Measurements from ENCODE around the gene PCED1B. TPM values are rescaled to one million over a fixed set of nuclear protein-coding genes. Genes with fewer than 3 reads are reported as not detected.
A peak's percentile ranks its signal among the peaks of the same experiment; 100 is the strongest.

PCED1B gene
- total RNA-seq, 3 donors from 2014 or later, result 1.6 to 6.2 (median 5.1) TPM

DNA sequence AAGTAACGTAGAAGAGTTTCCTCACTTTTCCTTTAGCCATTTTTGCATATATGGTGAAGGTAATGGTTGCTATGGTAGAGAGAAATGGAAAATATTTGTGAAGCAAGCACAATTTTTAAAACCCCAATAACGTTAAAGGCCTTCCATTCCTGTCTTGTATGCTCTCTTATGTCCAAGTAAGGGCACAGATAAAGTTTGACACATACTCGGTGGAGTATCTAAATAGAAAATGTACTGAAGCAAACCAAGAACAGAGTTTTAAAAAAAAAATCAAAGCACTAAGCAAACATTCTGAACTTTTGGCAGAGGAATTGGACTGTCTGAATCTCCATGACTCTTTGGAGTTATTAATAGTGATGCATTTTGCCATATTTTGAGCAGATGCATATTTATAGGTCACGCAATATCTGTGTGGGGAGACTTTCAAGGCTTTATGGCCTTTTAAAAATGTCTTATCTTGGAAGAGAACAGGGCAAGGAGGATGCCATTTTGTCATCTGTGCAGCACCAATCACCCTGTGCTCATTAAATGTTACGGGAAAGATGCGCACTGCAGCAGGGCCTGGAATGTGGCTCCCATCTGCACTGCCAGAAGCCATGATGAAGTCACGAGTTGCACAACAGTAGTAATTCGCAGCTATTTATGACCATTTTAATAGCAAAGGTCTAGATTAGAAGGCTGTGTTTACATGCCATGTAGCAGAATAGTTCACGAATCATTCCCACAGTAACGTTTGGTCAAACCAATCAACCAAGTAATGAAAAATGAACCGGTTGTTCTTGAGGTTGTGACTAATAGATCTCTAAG lies 23.6 kb downstream of the PCED1B start:
- no peak overlapping the region for H3K4me3 ChIP-seq
- no peaks in the 10 kb centered on the region for H3K4me1 ChIP-seq
- H3K27ac ChIP-seq, result no peak overlapping the region
- no peaks in the 10 kb centered on the region for H3K27me3 ChIP-seq
- no peaks in the 10 kb centered on the region for H3K9me3 ChIP-seq
- TF ChIP-seq, protein P1, sequence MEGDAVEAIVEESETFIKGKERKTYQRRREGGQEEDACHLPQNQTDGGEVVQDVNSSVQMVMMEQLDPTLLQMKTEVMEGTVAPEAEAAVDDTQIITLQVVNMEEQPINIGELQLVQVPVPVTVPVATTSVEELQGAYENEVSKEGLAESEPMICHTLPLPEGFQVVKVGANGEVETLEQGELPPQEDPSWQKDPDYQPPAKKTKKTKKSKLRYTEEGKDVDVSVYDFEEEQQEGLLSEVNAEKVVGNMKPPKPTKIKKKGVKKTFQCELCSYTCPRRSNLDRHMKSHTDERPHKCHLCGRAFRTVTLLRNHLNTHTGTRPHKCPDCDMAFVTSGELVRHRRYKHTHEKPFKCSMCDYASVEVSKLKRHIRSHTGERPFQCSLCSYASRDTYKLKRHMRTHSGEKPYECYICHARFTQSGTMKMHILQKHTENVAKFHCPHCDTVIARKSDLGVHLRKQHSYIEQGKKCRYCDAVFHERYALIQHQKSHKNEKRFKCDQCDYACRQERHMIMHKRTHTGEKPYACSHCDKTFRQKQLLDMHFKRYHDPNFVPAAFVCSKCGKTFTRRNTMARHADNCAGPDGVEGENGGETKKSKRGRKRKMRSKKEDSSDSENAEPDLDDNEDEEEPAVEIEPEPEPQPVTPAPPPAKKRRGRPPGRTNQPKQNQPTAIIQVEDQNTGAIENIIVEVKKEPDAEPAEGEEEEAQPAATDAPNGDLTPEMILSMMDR (IDR thresholded peaks at IDR 0.05), result no peak
- peak in 2 of 3 donors; percentile 14 to 21 for TF ChIP-seq POLR2AphosphoS5 (IDR thresholded peaks at IDR 0.05)
- DNase-seq (ENCODE audit: low spot score in 2 of 2), result no peak
- intact Hi-C loops (cut with DNase I; ENCODE audit: low total_unique reads), result no loop called here
- no peaks in the 10 kb centered on the region for H3K36me3 ChIP-seq

DNA sequence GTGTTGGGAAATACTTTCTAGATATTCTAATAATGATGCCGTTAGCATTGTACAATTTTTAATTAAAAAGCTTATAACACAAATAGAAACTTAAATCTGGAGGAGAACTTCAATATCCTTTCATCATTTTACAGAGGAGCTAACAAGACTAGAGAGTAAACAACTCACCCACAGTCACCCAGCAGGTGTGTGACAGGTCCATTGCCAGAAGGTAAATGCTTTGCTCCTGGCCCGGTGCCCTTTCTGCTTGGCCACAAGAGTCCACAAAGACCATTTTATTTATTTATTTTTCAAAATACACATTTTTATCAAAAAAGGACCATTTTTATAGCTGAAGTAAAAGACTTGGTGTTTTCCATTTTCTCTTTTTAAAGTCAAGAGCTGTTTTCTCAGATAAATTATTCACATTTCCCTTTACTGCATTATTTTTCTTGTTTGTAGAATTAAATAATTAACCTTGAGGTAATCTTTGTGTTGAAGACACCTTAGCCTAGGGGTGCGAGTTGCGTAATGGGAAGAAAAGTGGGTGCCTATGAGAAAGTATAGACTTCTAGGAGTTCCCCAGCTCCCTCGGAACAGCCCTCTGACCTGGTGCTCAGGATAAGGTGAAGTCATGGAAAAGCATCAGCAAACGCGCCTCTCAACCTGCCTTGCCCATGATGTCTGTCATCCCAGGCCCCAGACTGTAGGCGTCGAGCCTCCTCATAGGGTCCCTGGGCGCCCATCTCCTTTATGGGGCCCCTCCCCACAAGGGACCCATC lies 26.7 kb downstream of the PCED1B start:
- intact Hi-C loops (cut with DNase I; ENCODE audit: low total_unique reads), result no loop called here
- no peak for TF ChIP-seq POLR2A (IDR thresholded peaks at IDR 0.05)
- TF ChIP-seq POLR2AphosphoS5 (IDR thresholded peaks at IDR 0.05), result no peak
- TF ChIP-seq, protein P1 (IDR thresholded peaks at IDR 0.05), result no peak
- peak; percentile 78 to 82 for DNase-seq (ENCODE audit: low spot score in 2 of 2)
- Histone ChIP-seq H3K27ac (peak overlapping the region in 1 of 2 donors; percentile 21), H3K9me3 (no peaks in the 10 kb centered on the region), H3K27me3 (no peaks in the 10 kb centered on the region), H3K4me1 (no peaks in the 10 kb centered on the region), H3K36me3 (no peaks in the 10 kb centered on the region), H3K4me3 (no peak overlapping the region)

DNA sequence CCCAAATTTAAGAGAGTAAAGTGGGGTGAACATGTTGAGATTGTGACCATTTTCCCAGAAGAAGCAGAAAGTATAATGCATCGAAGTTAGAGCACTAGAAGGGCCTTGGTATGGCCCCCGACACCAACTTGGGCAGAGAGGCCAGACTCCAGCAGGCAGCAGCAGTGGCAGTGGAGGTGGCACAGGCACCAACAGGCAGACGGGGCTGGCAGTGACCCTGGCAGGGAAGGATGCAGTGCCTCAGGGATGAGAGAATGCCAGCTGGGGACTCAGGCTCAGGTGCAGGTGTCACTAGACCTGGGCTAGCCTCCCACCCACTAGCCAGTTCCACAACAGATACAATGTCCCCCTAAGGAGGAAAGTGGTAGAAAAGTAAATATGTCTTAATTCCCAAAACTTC lies 28.0 kb downstream of the PCED1B start:
- TF ChIP-seq POLR2AphosphoS5 (IDR thresholded peaks at IDR 0.05), result no peak
- TF ChIP-seq, protein P1 (IDR thresholded peaks at IDR 0.05), result no peak
- TF ChIP-seq POLR2A (IDR thresholded peaks at IDR 0.05), result no peak
- intact Hi-C loops (cut with DNase I; ENCODE audit: low total_unique reads), result no loop called here
- Histone ChIP-seq H3K36me3 (no peaks in the 10 kb centered on the region), H3K27ac (no peak overlapping the region), H3K4me1 (no peaks in the 10 kb centered on the region), H3K9me3 (no peaks in the 10 kb centered on the region), H3K27me3 (no peaks in the 10 kb centered on the region), H3K4me3 (no peak overlapping the region)
- DNase-seq (ENCODE audit: low spot score in 2 of 2), result no peak

DNA sequence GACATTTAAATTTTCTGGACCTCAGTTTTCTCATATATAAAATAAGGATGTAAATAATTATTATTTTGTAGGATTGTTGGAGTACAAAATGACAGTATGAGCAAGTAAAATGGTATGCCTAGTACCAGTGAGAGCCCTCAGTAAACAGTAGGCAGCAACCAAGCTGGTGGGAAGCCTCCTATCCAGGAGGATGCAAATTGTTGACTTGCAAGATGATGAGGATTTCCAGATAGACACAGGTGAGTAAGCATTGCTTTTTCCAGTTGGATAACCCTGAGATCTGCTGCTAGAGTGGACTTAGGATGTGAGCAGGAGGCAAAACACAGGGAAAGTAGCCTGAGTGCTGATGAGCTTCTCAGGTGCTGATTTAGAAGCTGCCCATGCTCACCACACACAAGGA lies 28.5 kb downstream of the PCED1B start:
- TF ChIP-seq POLR2A (IDR thresholded peaks at IDR 0.05) (no peak), POLR2AphosphoS5 (IDR thresholded peaks at IDR 0.05) (no peak)
- TF ChIP-seq, protein P1 (IDR thresholded peaks at IDR 0.05), result no peak
- Histone ChIP-seq H3K9me3 (no peaks in the 10 kb centered on the region), H3K4me1 (no peaks in the 10 kb centered on the region), H3K36me3 (no peaks in the 10 kb centered on the region), H3K27me3 (no peaks in the 10 kb centered on the region), H3K27ac (no peak overlapping the region), H3K4me3 (no peak overlapping the region)
- intact Hi-C loops (cut with DNase I; ENCODE audit: low total_unique reads), result no loop called here
- no peak for DNase-seq (ENCODE audit: low spot score in 2 of 2)

DNA sequence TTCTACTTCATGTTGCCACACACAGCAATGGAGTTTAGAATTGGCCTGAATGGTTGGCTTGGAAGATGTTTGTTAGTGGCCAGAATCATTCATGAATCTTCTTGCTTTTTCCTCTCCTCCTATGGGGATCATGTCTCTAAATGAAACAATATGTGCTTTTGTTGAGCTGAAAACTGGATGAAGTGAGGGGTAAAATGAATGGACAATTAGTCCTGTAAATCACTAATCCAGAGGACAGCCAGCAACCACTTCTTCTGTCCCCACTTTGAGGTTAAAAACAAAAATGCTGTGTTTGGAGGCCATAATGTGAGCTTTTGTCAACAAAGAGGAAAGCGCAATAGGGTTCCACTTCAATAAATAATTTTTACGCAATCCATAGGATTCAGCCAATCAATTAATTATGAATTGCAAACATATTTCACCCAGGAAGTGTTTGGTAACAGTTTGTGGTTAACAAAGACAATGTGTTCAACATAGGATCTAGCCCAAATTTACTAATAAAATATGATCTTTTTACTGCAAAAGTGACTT lies 30.7 kb downstream of the PCED1B start:
- no peaks in the 10 kb centered on the region for H3K4me1 ChIP-seq
- no peak overlapping the region for H3K27ac ChIP-seq
- H3K36me3 ChIP-seq, result no peaks in the 10 kb centered on the region
- peak in 1 of 3 donors; percentile 18 for TF ChIP-seq POLR2AphosphoS5 (IDR thresholded peaks at IDR 0.05)
- TF ChIP-seq, protein P1 (IDR thresholded peaks at IDR 0.05), result no peak
- no peak for TF ChIP-seq POLR2A (IDR thresholded peaks at IDR 0.05)
- no peak overlapping the region for H3K4me3 ChIP-seq
- DNase-seq (ENCODE audit: low spot score in 2 of 2), result no peak
- no peaks in the 10 kb centered on the region for H3K27me3 ChIP-seq
- H3K9me3 ChIP-seq, result no peaks in the 10 kb centered on the region
- intact Hi-C loops (cut with DNase I; ENCODE audit: low total_unique reads), result no loop called here
